HFFc6 (cell line): ENCODE measurements around the gene BRWD1. TPM values are rescaled to one million over a fixed set of nuclear protein-coding genes. Genes with fewer than 3 reads are reported as not detected.

ENCODE experiments used
- DNase-seq: peaks from one replicate; pipeline ENCODE4 v3.0.0-alpha.2; 2018
- H3K27ac Mint-ChIP-seq: 2 replicates; pipeline ENCODE4 v1.8.0; 2020; ENCODE audit warnings: mild to moderate bottlenecking, mixed read lengths
- H3K27me3 Mint-ChIP-seq: 2 replicates; pipeline ENCODE4 v1.8.0; 2021; ENCODE audit warnings: mild to moderate bottlenecking, moderate library complexity, mixed read lengths; ENCODE audit not compliant: insufficient read depth
- H3K36me3 Mint-ChIP-seq: 2 replicates; pipeline ENCODE4 v1.8.0; 2021; ENCODE audit warnings: low read depth, mixed read lengths
- H3K4me1 Mint-ChIP-seq: 2 replicates; pipeline ENCODE4 v1.8.0; 2020; ENCODE audit warnings: low read depth, mixed read lengths
- H3K4me3 Mint-ChIP-seq: 2 replicates; pipeline ENCODE4 v1.8.0; 2020; ENCODE audit warnings: mild to moderate bottlenecking, moderate library complexity, mixed read lengths
- H3K9me3 Mint-ChIP-seq: 2 replicates; pipeline ENCODE4 v1.8.0; 2020; ENCODE audit warnings: mild to moderate bottlenecking, mixed read lengths
- total RNA-seq, 6 experiments: library from RNA; stranded (reverse); fragmentation: NEBNext Ultra II Directional; extraction: Animal tissue kit (Norgen Biotek cat#: 25700); gene quantifications; 2 replicates in 1 of 6; 3 replicates in 5 of 6; pipeline ENCODE4 v1.2.3, GENCODE V29; 2021
- TF ChIP-seq, protein P1 (sequence below): fragments of 200-600 bp; sonication (generic); IDR thresholded peaks from 2 replicates; pipeline ENCODE4 v1.5.0; 2021; ENCODE audit warnings: antibody characterized with exemption, mild to moderate bottlenecking

The BRWD1 gene
- total RNA-seq, 6 experiments from 2014 or later = 15.0 to 17.7 (median 15.9) TPM

DNA sequence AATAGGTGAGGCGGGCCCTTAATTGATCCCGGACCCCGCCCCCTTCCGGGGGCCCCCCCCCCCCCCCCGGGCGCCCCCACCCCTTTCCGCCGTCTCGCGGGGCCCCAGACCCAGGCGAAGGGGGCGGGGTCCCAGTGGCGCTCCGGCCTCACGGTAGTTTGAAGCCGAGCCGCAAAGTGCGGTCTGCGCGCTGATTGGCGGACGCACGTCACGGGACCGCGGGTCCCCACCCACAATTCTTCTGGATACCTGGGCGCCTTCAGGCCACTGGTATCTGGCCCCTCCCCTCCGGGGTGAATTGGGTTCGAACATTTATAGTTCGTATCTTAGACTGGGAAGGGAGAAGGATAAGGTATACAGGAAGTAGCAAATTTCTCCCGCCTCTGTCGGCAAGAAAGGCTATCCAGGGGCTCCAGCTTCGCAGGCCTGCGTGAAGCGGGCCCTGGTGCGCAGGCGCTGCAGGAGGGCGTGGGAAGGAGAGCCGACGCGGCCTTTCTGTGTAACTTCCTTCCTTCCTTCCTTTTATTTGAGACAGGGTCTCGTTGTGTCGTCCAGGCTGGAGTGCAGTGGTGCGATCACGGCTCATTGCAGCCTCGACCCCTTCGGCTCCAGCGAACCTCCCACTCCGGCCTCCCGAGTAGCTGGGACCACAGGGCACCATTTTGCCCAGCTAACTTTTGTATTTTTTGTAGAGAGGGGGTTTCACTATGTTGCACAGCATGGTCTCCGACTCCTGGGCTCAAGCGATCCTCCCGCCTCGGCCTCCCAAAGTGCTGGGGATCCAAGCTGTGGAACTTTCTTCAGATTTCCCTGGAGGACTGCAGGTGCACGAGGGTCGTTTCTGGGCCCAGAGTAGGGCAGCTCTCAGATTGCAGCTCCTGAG is 36.0 kb upstream of the BRWD1 start:
- TF ChIP-seq, protein P1, sequence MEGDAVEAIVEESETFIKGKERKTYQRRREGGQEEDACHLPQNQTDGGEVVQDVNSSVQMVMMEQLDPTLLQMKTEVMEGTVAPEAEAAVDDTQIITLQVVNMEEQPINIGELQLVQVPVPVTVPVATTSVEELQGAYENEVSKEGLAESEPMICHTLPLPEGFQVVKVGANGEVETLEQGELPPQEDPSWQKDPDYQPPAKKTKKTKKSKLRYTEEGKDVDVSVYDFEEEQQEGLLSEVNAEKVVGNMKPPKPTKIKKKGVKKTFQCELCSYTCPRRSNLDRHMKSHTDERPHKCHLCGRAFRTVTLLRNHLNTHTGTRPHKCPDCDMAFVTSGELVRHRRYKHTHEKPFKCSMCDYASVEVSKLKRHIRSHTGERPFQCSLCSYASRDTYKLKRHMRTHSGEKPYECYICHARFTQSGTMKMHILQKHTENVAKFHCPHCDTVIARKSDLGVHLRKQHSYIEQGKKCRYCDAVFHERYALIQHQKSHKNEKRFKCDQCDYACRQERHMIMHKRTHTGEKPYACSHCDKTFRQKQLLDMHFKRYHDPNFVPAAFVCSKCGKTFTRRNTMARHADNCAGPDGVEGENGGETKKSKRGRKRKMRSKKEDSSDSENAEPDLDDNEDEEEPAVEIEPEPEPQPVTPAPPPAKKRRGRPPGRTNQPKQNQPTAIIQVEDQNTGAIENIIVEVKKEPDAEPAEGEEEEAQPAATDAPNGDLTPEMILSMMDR = no peak
- peak overlapping the region; percentile 80 for H3K4me3 Mint-ChIP-seq
- H3K27ac Mint-ChIP-seq = peak overlapping the region; percentile 45; the same call in 1 of the 2 replicates
- H3K4me1 Mint-ChIP-seq = peaks cover 40% of the 10 kb centered on the region
- H3K36me3 Mint-ChIP-seq = peaks cover 28% of the 10 kb centered on the region
- no peaks in the 10 kb centered on the region for H3K9me3 Mint-ChIP-seq
- peaks cover 9% of the 10 kb centered on the region for H3K27me3 Mint-ChIP-seq
- DNase-seq = peak; percentile 77

DNA sequence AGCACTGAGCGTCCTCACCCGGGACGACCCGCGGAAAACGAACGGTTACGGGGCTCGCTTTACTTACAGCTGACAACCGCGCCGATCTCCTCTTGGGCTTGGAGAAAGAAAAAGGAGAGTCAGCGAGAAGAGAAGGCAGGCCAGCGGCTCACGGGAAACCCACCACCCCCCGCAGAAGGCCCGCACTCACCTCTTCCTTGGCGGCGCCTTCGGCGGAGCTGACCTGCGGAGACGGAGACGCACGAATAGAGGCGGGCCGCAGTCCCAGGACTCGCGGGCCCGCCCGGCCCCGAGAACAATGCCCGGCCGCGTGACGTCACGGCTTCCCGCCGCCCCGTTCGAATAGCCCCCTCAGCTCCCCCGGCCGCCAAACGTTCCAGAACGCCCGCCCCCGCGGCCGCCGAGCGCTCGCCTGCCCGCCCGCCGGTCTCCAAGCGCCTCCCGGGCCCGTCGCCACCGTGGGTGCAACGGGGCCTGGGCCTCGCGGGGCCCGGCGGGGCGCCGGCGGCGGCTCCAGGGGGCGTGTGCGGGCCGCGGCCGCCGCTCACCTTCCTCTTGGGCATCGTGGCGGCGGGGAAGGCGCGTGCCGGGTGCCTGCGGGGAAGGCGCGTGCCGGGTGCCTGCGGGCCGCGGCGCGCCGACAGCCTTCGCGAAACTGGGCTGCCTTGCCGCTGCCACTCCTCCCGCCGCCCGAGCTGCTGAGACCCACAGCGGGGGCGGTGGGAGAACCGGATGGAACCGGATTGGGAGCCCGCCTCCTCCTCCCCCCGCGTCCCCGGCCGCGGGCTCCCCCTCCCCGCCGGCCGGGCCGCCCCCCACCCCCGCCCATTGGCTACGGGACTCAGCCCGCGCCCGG is 35.2 kb upstream of the BRWD1 start, which contains the start of gene HMGN1:
Gene HMGN1, minus strand, starts transcription at position 734 of the 856 bp plus-strand sequence. Its CDS starts 171 bp downstream, at position 563.
- peak within 1 kb of the TSS; percentile 94 for H3K4me3 Mint-ChIP-seq
- H3K36me3 Mint-ChIP-seq = peaks cover 29% of the 10 kb centered on the region
- peak; percentile 69 for DNase-seq

GRCh38 chr21:39348040-39348354 is 34.6 kb upstream of the BRWD1 start:
- Mint-ChIP-seq H3K36me3 (peaks cover 35% of the 10 kb centered on the region), H3K4me3 (peak overlapping the region; percentile 94), H3K9me3 (no peaks in the 10 kb centered on the region), H3K27ac (peak overlapping the region; percentile 86), H3K27me3 (peaks cover 7% of the 10 kb centered on the region), H3K4me1 (peaks cover 34% of the 10 kb centered on the region)
- DNase-seq = peak; percentile 5
- TF ChIP-seq, protein P1 = no peak

More for the DNA sequence above, 35.2 kb upstream of the BRWD1 start, which contains the start of gene HMGN1:
- Mint-ChIP-seq H3K9me3 (no peaks in the 10 kb centered on the region), H3K27ac (peak within 1 kb of the TSS; percentile 86), H3K27me3 (peaks cover 7% of the 10 kb centered on the region), H3K4me1 (peaks cover 39% of the 10 kb centered on the region)
- TF ChIP-seq, protein P1 = no peak

GRCh38 chr21:39347537-39347936 is 34.1 kb upstream of the BRWD1 start:
- H3K27ac Mint-ChIP-seq = peak overlapping the region; percentile 86
- no peak for DNase-seq
- H3K27me3 Mint-ChIP-seq = peaks cover 4% of the 10 kb centered on the region; the same call in 1 of the 2 replicates
- peaks cover 29% of the 10 kb centered on the region for H3K4me1 Mint-ChIP-seq
- TF ChIP-seq, protein P1 = no peak
- peak overlapping the region; percentile 94 for H3K4me3 Mint-ChIP-seq
- H3K36me3 Mint-ChIP-seq = peaks cover 36% of the 10 kb centered on the region
- H3K9me3 Mint-ChIP-seq = no peaks in the 10 kb centered on the region

DNA sequence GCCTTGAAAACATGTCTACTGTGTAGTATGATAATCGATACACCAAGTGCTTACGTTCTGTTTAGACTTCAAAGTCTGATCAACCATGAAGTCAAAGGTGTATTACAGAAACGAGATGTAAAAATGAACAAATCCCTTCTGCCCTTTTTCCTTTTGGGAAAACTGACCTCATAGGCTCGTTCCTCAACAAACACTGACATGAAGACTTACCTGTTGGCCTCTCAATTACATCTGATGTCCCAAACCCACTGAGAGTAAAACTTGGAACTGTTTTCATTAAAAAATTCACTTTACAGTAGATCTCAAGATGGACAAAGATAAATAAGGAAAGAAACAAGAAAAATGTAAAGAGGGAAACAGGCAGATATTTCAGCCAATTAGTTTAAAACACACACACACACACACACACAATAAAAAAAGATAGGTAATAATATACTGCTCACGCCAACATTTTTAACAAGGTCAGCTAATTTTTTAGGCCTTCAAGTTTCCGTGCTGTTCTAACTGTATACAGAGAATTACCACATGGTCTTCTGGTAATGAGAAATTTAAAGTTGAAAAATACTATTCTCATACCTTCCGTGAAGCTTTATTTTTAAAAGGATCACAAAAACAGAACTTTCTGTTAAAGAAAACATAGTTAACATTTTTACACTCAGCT is 33.4 kb upstream of the BRWD1 start:
- Mint-ChIP-seq H3K27ac (peak overlapping the region; percentile 3; the same call in 1 of the 2 replicates), H3K9me3 (no peaks in the 10 kb centered on the region), H3K27me3 (peaks cover 4% of the 10 kb centered on the region; the same call in 1 of the 2 replicates), H3K36me3 (peaks cover 37% of the 10 kb centered on the region), H3K4me3 (peak overlapping the region; percentile 94), H3K4me1 (peaks cover 29% of the 10 kb centered on the region)
- TF ChIP-seq, protein P1 = no peak
- DNase-seq = no peak
